HG03196 (cell line): ENCODE measurements around the gene SMG7.

Source experiments
- ATAC-seq: cut with Tn5 transposase; IDR thresholded peaks from one replicate; pipeline ENCODE4 v1.9.1; 2021; ENCODE audit not compliant: unreplicated experiment

The SMG7 gene

GRCh38 chr1:183586926-183587325 is 114.6 kb downstream of the SMG7 start:
- ATAC-seq: no peak

- no peak for ATAC-seq
Observed at GRCh38 chr1:183588827-183589226, 116.5 kb downstream of the SMG7 start.

GRCh38 chr1:183589384-183589783 is 117.1 kb downstream of the SMG7 start:
- ATAC-seq: no peak

- peak; percentile 6 for ATAC-seq
Observed at GRCh38 chr1:183589874-183590243, 117.6 kb downstream of the SMG7 start.

GRCh38 chr1:183590244-183591191 is 118.2 kb downstream of the SMG7 start, which contains the start of gene NCF2:
TSS of gene NCF2 (minus strand) at chr1:183590459. CDS start at chr1:183590329, 130 bp downstream.
- ATAC-seq: peak; percentile 71

- ATAC-seq: no peak
Observed at GRCh38 chr1:183592733-183593132, 120.4 kb downstream of the SMG7 start.

GRCh38 chr1:183593356-183593755 is 121.1 kb downstream of the SMG7 start:
- peak; percentile 55 for ATAC-seq

- no peak for ATAC-seq
Observed at GRCh38 chr1:183595537-183595936, 123.2 kb downstream of the SMG7 start.

- no peak for ATAC-seq
Observed at GRCh38 chr1:183596500-183596899, 124.2 kb downstream of the SMG7 start.

- no peak for ATAC-seq
Observed at GRCh38 chr1:183597656-183598347, 125.5 kb downstream of the SMG7 start.

GRCh38 chr1:183598386-183598785 is 126.1 kb downstream of the SMG7 start:
- ATAC-seq: no peak

- no peak for ATAC-seq
Observed at GRCh38 chr1:183600136-183600535, 127.8 kb downstream of the SMG7 start.

GRCh38 chr1:183600634-183601033 is 128.3 kb downstream of the SMG7 start:
- ATAC-seq: no peak

GRCh38 chr1:183602510-183602909 is 130.2 kb downstream of the SMG7 start:
- no peak for ATAC-seq
